Neural progenitor cell (in vitro differentiated cells): ENCODE results near the gene MINDY4.

Source experiments
- EZH2 ChIP-seq: fragments of 200-600 bp; sonication (generic); IDR thresholded peaks from 2 replicates; pipeline ENCODE4 v1.6.1; 2017; ENCODE audit warnings: antibody characterized with exemption, mild to moderate bottlenecking, moderate library complexity
- TF ChIP-seq, protein P1 (sequence below): fragments of 200-600 bp; sonication (generic); IDR thresholded peaks from 2 replicates; pipeline ENCODE4 v1.5.1; 2017; ENCODE audit warnings: antibody characterized with exemption, mild to moderate bottlenecking

DNA sequence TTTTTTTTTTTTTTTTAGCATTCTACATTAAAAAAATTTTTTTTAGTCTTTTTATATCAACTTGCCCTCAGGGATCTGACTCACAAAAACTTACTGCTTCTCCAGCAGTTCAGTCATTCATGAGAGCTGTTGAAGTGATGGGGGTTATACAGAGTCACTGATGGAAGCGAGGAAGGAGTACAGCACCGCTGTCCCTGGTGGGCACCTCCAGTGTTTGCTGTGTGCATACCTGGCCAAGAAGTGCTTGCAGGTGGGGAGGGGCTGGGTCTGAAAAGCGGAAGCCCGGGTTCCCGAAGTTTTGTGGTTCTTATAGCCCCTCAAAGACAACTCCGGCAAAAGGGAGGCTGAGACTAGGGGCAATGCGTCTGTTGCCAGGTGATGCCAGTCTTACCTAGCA is 46.2 kb downstream of the MINDY4 start:
- TF ChIP-seq, protein P1, sequence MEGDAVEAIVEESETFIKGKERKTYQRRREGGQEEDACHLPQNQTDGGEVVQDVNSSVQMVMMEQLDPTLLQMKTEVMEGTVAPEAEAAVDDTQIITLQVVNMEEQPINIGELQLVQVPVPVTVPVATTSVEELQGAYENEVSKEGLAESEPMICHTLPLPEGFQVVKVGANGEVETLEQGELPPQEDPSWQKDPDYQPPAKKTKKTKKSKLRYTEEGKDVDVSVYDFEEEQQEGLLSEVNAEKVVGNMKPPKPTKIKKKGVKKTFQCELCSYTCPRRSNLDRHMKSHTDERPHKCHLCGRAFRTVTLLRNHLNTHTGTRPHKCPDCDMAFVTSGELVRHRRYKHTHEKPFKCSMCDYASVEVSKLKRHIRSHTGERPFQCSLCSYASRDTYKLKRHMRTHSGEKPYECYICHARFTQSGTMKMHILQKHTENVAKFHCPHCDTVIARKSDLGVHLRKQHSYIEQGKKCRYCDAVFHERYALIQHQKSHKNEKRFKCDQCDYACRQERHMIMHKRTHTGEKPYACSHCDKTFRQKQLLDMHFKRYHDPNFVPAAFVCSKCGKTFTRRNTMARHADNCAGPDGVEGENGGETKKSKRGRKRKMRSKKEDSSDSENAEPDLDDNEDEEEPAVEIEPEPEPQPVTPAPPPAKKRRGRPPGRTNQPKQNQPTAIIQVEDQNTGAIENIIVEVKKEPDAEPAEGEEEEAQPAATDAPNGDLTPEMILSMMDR, result no peak
- no peak for TF ChIP-seq EZH2
